GM23338 (cell line): ENCODE data around the gene CHCHD3. TPM values are rescaled to one million over a fixed set of nuclear protein-coding genes. Genes with fewer than 3 reads are reported as not detected.

Experiments
- ATAC-seq: fragments of 200-7000 bp; cut with Tn5 transposase; 3 replicates; pipeline ENCODE4 v1.9.1; 2020
- DNase-seq: peaks from one replicate; pipeline ENCODE4 v3.0.0-alpha.2; 2015; ENCODE audit warnings: low spot score
- H2AFZ ChIP-seq: fragments of 200-600 bp; sonication (generic); 2 replicates; pipeline ENCODE4 v1.8.0; 2016; ENCODE audit warnings: antibody characterized with exemption, mild to moderate bottlenecking, moderate library complexity
- H3F3A ChIP-seq: fragments of 200-600 bp; sonication (generic); replicated peaks from 2 replicates; pipeline ENCODE4 v1.8.0; 2017; ENCODE audit warnings: antibody characterized with exemption, mixed run types, low read depth
- H3K27ac ChIP-seq: fragments of 200-600 bp; sonication (generic); 2 replicates; pipeline ENCODE4 v1.6.1; 2016; ENCODE audit warnings: low read depth
- H3K27me3 ChIP-seq: fragments of 200-600 bp; sonication (generic); 2 replicates; pipeline ENCODE4 v1.8.0; 2016; ENCODE audit warnings: mild to moderate bottlenecking, mixed run types, moderate library complexity; ENCODE audit not compliant: insufficient read depth
- H3K36me3 ChIP-seq: fragments of 200-600 bp; sonication (generic); 2 replicates; pipeline ENCODE4 v1.8.0; 2016; ENCODE audit warnings: mild to moderate bottlenecking; ENCODE audit not compliant: insufficient read depth
- H3K4me1 ChIP-seq: fragments of 200-600 bp; sonication (generic); 2 replicates; pipeline ENCODE4 v1.8.0; 2016; ENCODE audit warnings: mild to moderate bottlenecking, moderate library complexity; ENCODE audit not compliant: insufficient read depth
- H3K4me2 ChIP-seq: fragments of 200-600 bp; sonication (generic); 2 replicates; pipeline ENCODE4 v1.7.1; 2017; ENCODE audit warnings: mixed run types
- H3K4me3 ChIP-seq: fragments of 200-600 bp; sonication (generic); 2 replicates; pipeline ENCODE4 v1.6.1; 2016; ENCODE audit warnings: mixed run types
- H3K79me2 ChIP-seq: fragments of 200-600 bp; sonication (generic); replicated peaks from 2 replicates; pipeline ENCODE4 v1.8.0; 2017; ENCODE audit warnings: mild to moderate bottlenecking; ENCODE audit not compliant: insufficient read depth
- H3K9me2 ChIP-seq: fragments of 200-600 bp; sonication (generic); 2 replicates; pipeline ENCODE4 v1.8.0; 2017; ENCODE audit not compliant: insufficient read depth
- H4K20me1 ChIP-seq: fragments of 200-600 bp; sonication (generic); replicated peaks from 2 replicates; pipeline ENCODE4 v1.8.0; 2017; ENCODE audit warnings: mild to moderate bottlenecking; ENCODE audit not compliant: insufficient read depth
- H3K27ac Mint-ChIP-seq: 2 replicates; pipeline ENCODE4 v1.8.0; 2020; ENCODE audit warnings: inconsistent platforms, mild to moderate bottlenecking, moderate library complexity, mixed read lengths
- H3K27me3 Mint-ChIP-seq: 3 replicates; pipeline ENCODE4 v1.8.0; 2022; ENCODE audit warnings: low read depth, mild to moderate bottlenecking, moderate library complexity, mixed read lengths, inconsistent platforms; ENCODE audit not compliant: insufficient read depth, poor library complexity
- H3K36me3 Mint-ChIP-seq: 3 replicates; pipeline ENCODE4 v1.8.0; 2021; ENCODE audit warnings: low read depth, mild to moderate bottlenecking, inconsistent platforms, moderate library complexity, mixed read lengths
- H3K4me1 Mint-ChIP-seq: 3 replicates; pipeline ENCODE4 v1.8.0; 2020; ENCODE audit warnings: mild to moderate bottlenecking, inconsistent platforms, mixed read lengths
- H3K4me3 Mint-ChIP-seq: 3 replicates; pipeline ENCODE4 v1.8.0; 2021; ENCODE audit warnings: moderate library complexity, mild to moderate bottlenecking, inconsistent platforms, mixed read lengths
- H3K9me3 Mint-ChIP-seq: 3 replicates; pipeline ENCODE4 v1.8.0; 2020; ENCODE audit warnings: moderate library complexity, mild to moderate bottlenecking, inconsistent platforms, mixed read lengths
- CTCF ChIP-seq, 2 experiments: fragments of 200-600 bp in 1 of 2; sonication (generic) in 1 of 2; conservative IDR thresholded peaks; 2 replicates each; pipeline versions ENCODE4 v1.5.1 to v1.6.1; 2016 to 2017; ENCODE audit warnings: antibody characterized with exemption in 2 of 2, low read depth in 2 of 2, mild to moderate bottlenecking in 2 of 2, moderate library complexity in 1 of 2
- ETS1 ChIP-seq: IDR thresholded peaks from 2 replicates; pipeline ENCODE4 v1.6.1; 2016; ENCODE audit warnings: antibody characterized with exemption
- EZH2 ChIP-seq: fragments of 200-600 bp; sonication (generic); IDR thresholded peaks from one replicate; pipeline ENCODE4 v1.8.0; 2017; ENCODE audit warnings: antibody characterized with exemption, mild to moderate bottlenecking, low read depth; ENCODE audit not compliant: unreplicated experiment
- EZH2phosphoT487 ChIP-seq: fragments of 200-600 bp; sonication (generic); IDR thresholded peaks from one replicate; pipeline ENCODE4 v1.8.1; 2018; ENCODE audit warnings: antibody characterized with exemption; ENCODE audit not compliant: unreplicated experiment
- JUNB ChIP-seq: IDR thresholded peaks from one replicate; pipeline ENCODE4 v1.6.1; 2016; ENCODE audit warnings: antibody characterized with exemption; ENCODE audit not compliant: unreplicated experiment
- NANOG ChIP-seq: IDR thresholded peaks from 2 replicates; pipeline ENCODE4 v1.6.1; 2016; ENCODE audit warnings: antibody characterized with exemption, borderline replicate concordance
- POLR2AphosphoS5 ChIP-seq: IDR thresholded peaks from 2 replicates; pipeline ENCODE4 v1.6.1; 2016; ENCODE audit warnings: antibody characterized with exemption, low read depth
- ZNF114 ChIP-seq: fragments of 250-450 bp; sonication (Bioruptor Pico); IDR thresholded peaks from 2 replicates; pipeline ENCODE4 v1.5.0; 2020; ENCODE audit warnings: mild to moderate bottlenecking, moderate library complexity
- polyA plus RNA-seq: library from polyadenylated mRNA; unstranded; fragments of >200 nt; fragmentation: Nextera tagmentation; extraction: Ambion mirVana; gene quantifications from 2 replicates; pipeline ENCODE4 v1.2.1, GENCODE V29; 2016
- total RNA-seq: library from RNA; depleted of rRNA; stranded (reverse); fragments of >200 nt; shearing (Covaris generic); gene quantifications from 2 replicates; pipeline ENCODE4 v1.2.3, GENCODE V29; 2014

The CHCHD3 gene
- total and polyA plus RNA-seq, 2 experiments from 2014 or later, result 107 to 131 TPM

- no peak overlapping the region for H2AFZ ChIP-seq
- no peaks in the 10 kb centered on the region for H3K27me3 ChIP-seq
- no peaks in the 10 kb centered on the region for H3F3A ChIP-seq
- no peaks in the 10 kb centered on the region; the same call in none of the 2 replicates for H4K20me1 ChIP-seq
- no peaks in the 10 kb centered on the region for H3K36me3 ChIP-seq
- H3K9me3 Mint-ChIP-seq, result no peaks in the 10 kb centered on the region
- no peak for ATAC-seq
- H3K4me2 ChIP-seq, result no peak overlapping the region
- peaks cover 19% of the 10 kb centered on the region for H3K36me3 Mint-ChIP-seq
- no peaks in the 10 kb centered on the region for H3K79me2 ChIP-seq
- DNase-seq, result no peak
- H3K4me1 Mint-ChIP-seq, result peaks cover 18% of the 10 kb centered on the region
- no peaks in the 10 kb centered on the region for H3K9me2 ChIP-seq
- peaks cover 2% of the 10 kb centered on the region for H3K27me3 Mint-ChIP-seq
- no peak overlapping the region for H3K27ac Mint-ChIP-seq
- no peak overlapping the region for H3K27ac ChIP-seq
- H3K4me3 Mint-ChIP-seq, result no peak overlapping the region
- no peak for TF ChIP-seq POLR2AphosphoS5
- no peak overlapping the region for H3K4me3 ChIP-seq
- no peaks in the 10 kb centered on the region for H3K4me1 ChIP-seq
These were observed 243.6 kb downstream of the CHCHD3 start for GRCh38 chr7:132838313-132838712.

GRCh38 chr7:132837529-132837928 lies 244.4 kb downstream of the CHCHD3 start:
- ATAC-seq, result no peak
- H3K27ac Mint-ChIP-seq, result no peak overlapping the region
- no peaks in the 10 kb centered on the region for H3K79me2 ChIP-seq

GRCh38 chr7:132836746-132837145 lies 245.1 kb downstream of the CHCHD3 start:
- H3K9me2 ChIP-seq, result no peaks in the 10 kb centered on the region
- no peaks in the 10 kb centered on the region for H3F3A ChIP-seq
- no peak overlapping the region for H3K4me3 Mint-ChIP-seq
- no peaks in the 10 kb centered on the region for H3K27me3 ChIP-seq
- H3K27ac Mint-ChIP-seq, result no peak overlapping the region
- H3K36me3 Mint-ChIP-seq, result peaks cover 19% of the 10 kb centered on the region
- H3K9me3 Mint-ChIP-seq, result no peaks in the 10 kb centered on the region
- no peaks in the 10 kb centered on the region for H3K79me2 ChIP-seq
- H3K36me3 ChIP-seq, result no peaks in the 10 kb centered on the region
- no peak overlapping the region for H2AFZ ChIP-seq
- H3K27me3 Mint-ChIP-seq, result peaks cover 2% of the 10 kb centered on the region
- ATAC-seq, result no peak
- H3K4me1 Mint-ChIP-seq, result peaks cover 22% of the 10 kb centered on the region
- DNase-seq, result no peak
- H3K4me2 ChIP-seq, result no peak overlapping the region
- H3K27ac ChIP-seq, result no peak overlapping the region
- H4K20me1 ChIP-seq, result no peaks in the 10 kb centered on the region; the same call in none of the 2 replicates
- H3K4me1 ChIP-seq, result peaks cover 7% of the 10 kb centered on the region; the same call in 1 of the 2 replicates
- no peak overlapping the region for H3K4me3 ChIP-seq
- TF ChIP-seq EZH2phosphoT487 (no peak), NANOG (no peak), EZH2 (no peak), ZNF114 (CRISPR knock-in tag) (no peak), CTCF (conservative IDR thresholded peaks at IDR 0.05; ENCODE audit: low read depth in 2 of 2) (no peak), ETS1 (no peak)

More at GRCh38 chr7:132837529-132837928, 244.4 kb downstream of the CHCHD3 start:
- H3K4me2 ChIP-seq, result no peak overlapping the region
- no peak overlapping the region for H3K4me3 ChIP-seq
- Mint-ChIP-seq H3K9me3 (no peaks in the 10 kb centered on the region), H3K4me3 (no peak overlapping the region), H3K4me1 (peaks cover 20% of the 10 kb centered on the region), H3K27me3 (peaks cover 2% of the 10 kb centered on the region), H3K36me3 (peaks cover 19% of the 10 kb centered on the region)
- H3K27me3 ChIP-seq, result no peaks in the 10 kb centered on the region
- no peaks in the 10 kb centered on the region for H3K9me2 ChIP-seq
- no peak for DNase-seq
- no peak overlapping the region for H2AFZ ChIP-seq
- H3K4me1 ChIP-seq, result peaks cover 5% of the 10 kb centered on the region; the same call in 1 of the 2 replicates
- H4K20me1 ChIP-seq, result no peaks in the 10 kb centered on the region; the same call in none of the 2 replicates
- H3K36me3 ChIP-seq, result no peaks in the 10 kb centered on the region
- TF ChIP-seq CTCF (conservative IDR thresholded peaks at IDR 0.05; ENCODE audit: low read depth in 2 of 2) (no peak), JUNB (no peak), ZNF114 (CRISPR knock-in tag) (no peak)
- H3F3A ChIP-seq, result no peaks in the 10 kb centered on the region
- no peak overlapping the region for H3K27ac ChIP-seq
